ENCODE measurements around the gene APLN.

APLN gene

GRCh38 chrX:129646566-129647417 lies 8.0 kb downstream of the APLN start:
- Histone ChIP-seq H3K27ac (ENCODE audit: low read length) (no peak overlapping the region), H2AFZ (ENCODE audit: low read depth, low read length) (no peak overlapping the region), H3K4me2 (ENCODE audit: low read length) (no peak overlapping the region), H3K79me2 (ENCODE audit: low read length) (no peaks in the 10 kb centered on the region), H3K4me3 (ENCODE audit: low read length) (no peak overlapping the region), H3K9ac (ENCODE audit: low read length) (no peak overlapping the region), H3K9me3 (ENCODE audit: insufficient read depth, low read length) (no peaks in the 10 kb centered on the region), H4K20me1 (ENCODE audit: insufficient read depth, low read length) (no peaks in the 10 kb centered on the region), H3K4me1 (ENCODE audit: low read length) (no peaks in the 10 kb centered on the region), H3K27me3 (ENCODE audit: low read depth, low read length) (no peaks in the 10 kb centered on the region), H3K36me3 (replicated peaks; ENCODE audit: low read depth, low read length) (no peaks in the 10 kb centered on the region)
- TF ChIP-seq CTCF (IDR thresholded peaks at IDR 0.05; ENCODE audit: low read depth, low read length) = no peak

- Histone ChIP-seq H3K79me2 (ENCODE audit: low read length) (no peaks in the 10 kb centered on the region), H3K27me3 (ENCODE audit: low read depth, low read length) (no peaks in the 10 kb centered on the region), H3K9me3 (ENCODE audit: insufficient read depth, low read length) (no peaks in the 10 kb centered on the region), H3K4me1 (ENCODE audit: low read length) (no peaks in the 10 kb centered on the region), H3K27ac (ENCODE audit: low read length) (no peak overlapping the region), H3K4me2 (ENCODE audit: low read length) (no peak overlapping the region), H4K20me1 (ENCODE audit: insufficient read depth, low read length) (no peaks in the 10 kb centered on the region), H2AFZ (ENCODE audit: low read depth, low read length) (no peak overlapping the region), H3K36me3 (replicated peaks; ENCODE audit: low read depth, low read length) (no peaks in the 10 kb centered on the region), H3K4me3 (ENCODE audit: low read length) (no peak overlapping the region), H3K9ac (ENCODE audit: low read length) (no peak overlapping the region)
- no peak for TF ChIP-seq CTCF (IDR thresholded peaks at IDR 0.05; ENCODE audit: low read depth, low read length)
- TF ChIP-seq EZH2phosphoT487 (IDR thresholded peaks at IDR 0.05; ENCODE audit: low read depth) = no peak
Observed at GRCh38 chrX:129642641-129643040, 12.1 kb downstream of the APLN start.

GRCh38 chrX:129641941-129642340 lies 12.8 kb downstream of the APLN start:
- no peaks in the 10 kb centered on the region for H3K36me3 ChIP-seq (replicated peaks; ENCODE audit: low read depth, low read length)
- no peak overlapping the region for H3K4me3 ChIP-seq (ENCODE audit: low read length)
- no peak overlapping the region for H3K4me2 ChIP-seq (ENCODE audit: low read length)
- no peak overlapping the region for H3K9ac ChIP-seq (ENCODE audit: low read length)
- H3K79me2 ChIP-seq (ENCODE audit: low read length) = no peaks in the 10 kb centered on the region
- TF ChIP-seq CTCF (IDR thresholded peaks at IDR 0.05; ENCODE audit: low read depth, low read length) (no peak), EZH2phosphoT487 (IDR thresholded peaks at IDR 0.05; ENCODE audit: low read depth) (no peak)
- H3K27me3 ChIP-seq (ENCODE audit: low read depth, low read length) = no peaks in the 10 kb centered on the region
- H2AFZ ChIP-seq (ENCODE audit: low read depth, low read length) = no peak overlapping the region
- H3K4me1 ChIP-seq (ENCODE audit: low read length) = no peaks in the 10 kb centered on the region
- H3K27ac ChIP-seq (ENCODE audit: low read length) = no peak overlapping the region
- no peaks in the 10 kb centered on the region for H4K20me1 ChIP-seq (ENCODE audit: insufficient read depth, low read length)
- H3K9me3 ChIP-seq (ENCODE audit: insufficient read depth, low read length) = no peaks in the 10 kb centered on the region

- no peak overlapping the region for H3K4me2 ChIP-seq (ENCODE audit: low read length)
- no peaks in the 10 kb centered on the region for H3K27me3 ChIP-seq (ENCODE audit: low read depth, low read length)
- H2AFZ ChIP-seq (ENCODE audit: low read depth, low read length) = no peak overlapping the region
- no peak for TF ChIP-seq CTCF (IDR thresholded peaks at IDR 0.05; ENCODE audit: low read depth, low read length)
- TF ChIP-seq EZH2phosphoT487 (IDR thresholded peaks at IDR 0.05; ENCODE audit: low read depth) = no peak
- H3K9ac ChIP-seq (ENCODE audit: low read length) = no peak overlapping the region
- H3K36me3 ChIP-seq (replicated peaks; ENCODE audit: low read depth, low read length) = no peaks in the 10 kb centered on the region
- no peak overlapping the region for H3K4me3 ChIP-seq (ENCODE audit: low read length)
- H3K79me2 ChIP-seq (ENCODE audit: low read length) = no peaks in the 10 kb centered on the region
- no peaks in the 10 kb centered on the region for H3K4me1 ChIP-seq (ENCODE audit: low read length)
- H3K27ac ChIP-seq (ENCODE audit: low read length) = no peak overlapping the region
- no peaks in the 10 kb centered on the region for H4K20me1 ChIP-seq (ENCODE audit: insufficient read depth, low read length)
- H3K9me3 ChIP-seq (ENCODE audit: insufficient read depth, low read length) = no peaks in the 10 kb centered on the region
Observed at GRCh38 chrX:129641469-129641868, 13.3 kb downstream of the APLN start.
